Cardiac fibroblast (primary cell): ENCODE data around the gene FXYD1.
"Not testable (repeated sequence)": the region's sequence is repeated elsewhere in the genome, so short reads cannot be mapped to it uniquely, and the experiment has no call there.

ENCODE experiments used
- DNase-seq, 2 donors: peaks; one replicate each; pipeline versions ENCODE4 v3.0.0 to v3.0.0-alpha.2; 2010; ENCODE audit warnings: low read depth in 2 of 2
- H3K4me3 ChIP-seq, 2 donors: replicated peaks in 1 of 2; 1 replicate in 1 of 2; 2 replicates in 1 of 2; pipeline ENCODE4 v1.5.1; 2011; ENCODE audit warnings: low read depth in 2 of 2, low read length in 2 of 2, mild to moderate bottlenecking in 2 of 2, moderate library complexity in 1 of 2
- CTCF ChIP-seq: IDR thresholded peaks from one replicate; pipeline ENCODE4 v1.5.1; 2011; ENCODE audit warnings: low read depth, mild to moderate bottlenecking, low read length, inconsistent platforms

FXYD1 gene

GRCh38 chr19:35125749-35126623, 12.6 kb upstream of the FXYD1 start:
- H3K4me3 ChIP-seq: no peak overlapping the region
- no peak for DNase-seq
- TF ChIP-seq CTCF: no peak

- DNase-seq: peak in 1 of 2 donors; percentile 26
- H3K4me3 ChIP-seq: no peak overlapping the region
- no peak for TF ChIP-seq CTCF
These were observed 12.0 kb upstream of the FXYD1 start for GRCh38 chr19:35126624-35126959.

GRCh38 chr19:35127871-35128270, 10.8 kb upstream of the FXYD1 start:
- no peak for DNase-seq
- no peak for TF ChIP-seq CTCF
- H3K4me3 ChIP-seq: no peak overlapping the region

GRCh38 chr19:35128398-35129057, 10.1 kb upstream of the FXYD1 start:
- no peak for TF ChIP-seq CTCF
- no peak for DNase-seq
- no peak overlapping the region for H3K4me3 ChIP-seq

GRCh38 chr19:35129724-35130274, 8.8 kb upstream of the FXYD1 start:
- not testable (repeated sequence) for H3K4me3 ChIP-seq, DNase-seq

GRCh38 chr19:35130761-35131720, 7.6 kb upstream of the FXYD1 start:
- no peak for TF ChIP-seq CTCF
- no peak for DNase-seq
- no peak overlapping the region for H3K4me3 ChIP-seq
